Vagina (tissue), 2 donors: ENCODE data around the gene EDC4.

Source experiments
- POLR2A ChIP-seq, 2 donors: fragments of 450-650 bp; IDR thresholded peaks; one replicate each; pipeline ENCODE4 v1.6.1; 2017; ENCODE audit warnings: antibody characterized with exemption in 2 of 2, mild to moderate bottlenecking in 2 of 2, moderate library complexity in 2 of 2
- POLR2AphosphoS5 ChIP-seq, 2 donors: sonication (generic); formaldehyde crosslinking; IDR thresholded peaks; one replicate each; pipeline ENCODE4 v1.9.0; 2017; ENCODE audit warnings: antibody characterized with exemption in 2 of 2, mild to moderate bottlenecking in 2 of 2, low read depth in 1 of 2; ENCODE audit not compliant: insufficient read depth in 1 of 2
- TF ChIP-seq, protein P1 (sequence below), 3 experiments: fragments of 450-650 bp in 2 of 3; fragments of 200-600 bp in 1 of 3; sonication (generic) in 1 of 3; IDR thresholded peaks; one replicate each; pipeline ENCODE4 v1.5.1; 2017 to 2019; ENCODE audit warnings: antibody characterized with exemption in 3 of 3, mild to moderate bottlenecking in 2 of 3, moderate library complexity in 2 of 3

DNA sequence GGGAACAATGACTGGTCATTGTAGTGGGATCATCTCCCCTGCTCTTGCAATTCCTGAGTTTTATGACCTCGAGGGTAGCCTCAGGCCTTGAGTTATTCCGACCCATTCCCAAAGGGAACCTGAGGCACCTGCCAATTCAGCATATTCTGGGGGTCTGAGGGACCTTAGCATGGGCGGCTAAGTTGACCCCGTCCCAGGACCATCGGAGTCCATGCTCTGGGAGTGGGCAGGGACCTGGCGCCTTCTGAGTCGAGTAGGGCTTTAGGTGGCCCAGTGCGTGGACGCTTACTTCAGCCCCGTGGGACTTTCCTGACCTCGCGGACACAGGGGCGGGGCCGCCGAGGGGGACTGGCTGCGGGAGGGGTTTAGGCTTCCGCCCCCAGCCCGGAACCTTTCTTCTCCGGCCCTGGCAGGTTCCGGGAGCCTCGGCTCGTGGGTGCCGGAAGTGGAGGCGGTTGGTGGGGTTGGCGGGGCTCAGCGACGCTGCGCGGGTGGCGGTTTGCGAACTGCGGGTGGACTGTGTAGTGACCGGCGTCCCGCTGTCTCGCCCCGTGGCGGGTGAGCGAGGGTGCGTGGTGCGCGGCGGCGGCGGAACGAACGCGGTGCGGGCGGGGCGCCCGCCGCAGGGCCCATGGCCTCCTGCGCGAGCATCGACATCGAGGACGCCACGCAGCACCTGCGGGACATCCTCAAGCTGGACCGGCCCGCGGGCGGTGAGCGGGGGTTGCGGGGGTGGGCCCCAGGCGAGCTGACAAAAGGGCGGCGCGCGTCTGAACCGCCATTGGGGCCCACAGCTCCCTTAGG is at the start of gene EDC4:
- TF ChIP-seq, protein P1, sequence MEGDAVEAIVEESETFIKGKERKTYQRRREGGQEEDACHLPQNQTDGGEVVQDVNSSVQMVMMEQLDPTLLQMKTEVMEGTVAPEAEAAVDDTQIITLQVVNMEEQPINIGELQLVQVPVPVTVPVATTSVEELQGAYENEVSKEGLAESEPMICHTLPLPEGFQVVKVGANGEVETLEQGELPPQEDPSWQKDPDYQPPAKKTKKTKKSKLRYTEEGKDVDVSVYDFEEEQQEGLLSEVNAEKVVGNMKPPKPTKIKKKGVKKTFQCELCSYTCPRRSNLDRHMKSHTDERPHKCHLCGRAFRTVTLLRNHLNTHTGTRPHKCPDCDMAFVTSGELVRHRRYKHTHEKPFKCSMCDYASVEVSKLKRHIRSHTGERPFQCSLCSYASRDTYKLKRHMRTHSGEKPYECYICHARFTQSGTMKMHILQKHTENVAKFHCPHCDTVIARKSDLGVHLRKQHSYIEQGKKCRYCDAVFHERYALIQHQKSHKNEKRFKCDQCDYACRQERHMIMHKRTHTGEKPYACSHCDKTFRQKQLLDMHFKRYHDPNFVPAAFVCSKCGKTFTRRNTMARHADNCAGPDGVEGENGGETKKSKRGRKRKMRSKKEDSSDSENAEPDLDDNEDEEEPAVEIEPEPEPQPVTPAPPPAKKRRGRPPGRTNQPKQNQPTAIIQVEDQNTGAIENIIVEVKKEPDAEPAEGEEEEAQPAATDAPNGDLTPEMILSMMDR (IDR thresholded peaks at IDR 0.05): peak in 1 of 3 experiments; percentile 29
- TF ChIP-seq POLR2A (IDR thresholded peaks at IDR 0.05) (peak in 1 of 2 donors; percentile 20), POLR2AphosphoS5 (IDR thresholded peaks at IDR 0.05; ENCODE audit: insufficient read depth in 1 of 2, low read depth in 1 of 2) (peak; percentile 64 to 66)
